K562 (cell line): Measurements from ENCODE around the gene LMAN1. TPM values are rescaled to one million over a fixed set of nuclear protein-coding genes. Genes with fewer than 3 reads are reported as not detected.

ENCODE experiments used
- ATF7 ChIP-seq: fragments of 450-650 bp; IDR thresholded peaks from 2 replicates; pipeline ENCODE4 v1.7.1; 2014; ENCODE audit warnings: mild to moderate bottlenecking, moderate library complexity
- FOS ChIP-seq: IDR thresholded peaks from 3 replicates; pipeline ENCODE4 v1.6.1; 2011; ENCODE audit not compliant: insufficient read length; ENCODE audit errors: extremely low read depth
- HDAC8 ChIP-seq: fragments of 450-650 bp; IDR thresholded peaks from 2 replicates; pipeline ENCODE4 v1.6.1; 2016; ENCODE audit warnings: mild to moderate bottlenecking, missing genetic modification characterization, moderate library complexity, missing compliant biosample characterization
- HIVEP1 ChIP-seq: fragments of 250-450 bp; sonication (Bioruptor Pico); IDR thresholded peaks from 2 replicates; pipeline ENCODE4 v1.4.0; 2020; ENCODE audit warnings: mild to moderate bottlenecking
- NCOA6 ChIP-seq: fragments of 450-650 bp; IDR thresholded peaks from 2 replicates; pipeline ENCODE4 v1.6.1; 2017; ENCODE audit warnings: mild to moderate bottlenecking
- RB1 ChIP-seq: fragments of 450-650 bp; IDR thresholded peaks from 2 replicates; pipeline ENCODE4 v1.6.1; 2017; ENCODE audit warnings: low read depth, mild to moderate bottlenecking
- RBM25 ChIP-seq: fragments of 200-400 bp; formaldehyde crosslinking; IDR thresholded peaks from 2 replicates; pipeline ENCODE4 v1.6.1; 2018; ENCODE audit warnings: low read length, low read depth, moderate library complexity; ENCODE audit not compliant: severe bottlenecking
- SMARCB1 ChIP-seq: IDR thresholded peaks from 2 replicates; pipeline ENCODE4 v1.6.1; 2011; ENCODE audit warnings: improper control_type of control experiment, low read depth; ENCODE audit not compliant: insufficient read length
- SMC3 ChIP-seq: conservative IDR thresholded peaks from 2 replicates; pipeline ENCODE4 v1.6.1; 2011; ENCODE audit warnings: low read depth, low read length, improper control_type of control experiment; ENCODE audit not compliant: insufficient read depth
- SREBF2 ChIP-seq: sonication (generic); formaldehyde crosslinking; IDR thresholded peaks from 2 replicates; pipeline ENCODE4 v1.4.0; 2020; ENCODE audit warnings: mild to moderate bottlenecking, missing genetic modification reagents
- ZNF695 ChIP-seq: fragments of 450-650 bp; formaldehyde crosslinking; IDR thresholded peaks from 2 replicates; pipeline ENCODE4 v1.4.0; 2020; ENCODE audit warnings: mild to moderate bottlenecking, moderate library complexity
- polyA plus RNA-seq, 8 experiments: library from polyadenylated mRNA; depleted of rRNA in 4 of 8; stranded (reverse) in 5 of 8; unstranded in 3 of 8; fragments of >200 nt; fragmentation: Nextera tagmentation in 2 of 8; fragmentation: Illumina TruSeq in 1 of 8; extraction: Ambion mirVana in 2 of 8; extraction: Trizol in 1 of 8; gene quantifications; 2 replicates each; pipeline versions ENCODE4 v1.2.1 to v1.2.3, GENCODE V29; 2011 to 2014; ENCODE audit warnings: inconsistent platforms in 1 of 8, missing spikeins in 1 of 8
- total RNA-seq, 7 experiments: library from RNA; depleted of rRNA in 6 of 7; stranded (reverse); fragments of >200 nt in 6 of 7; fragmentation: Illumina TruSeq in 2 of 7; extraction: Trizol in 2 of 7; gene quantifications; 2 replicates each; pipeline versions ENCODE4 v1.2.1 to v1.2.3, GENCODE V29; 2011 to 2021; ENCODE audit warnings: low replicate concordance in 1 of 7
- TF ChIP-seq, protein P1 (sequence below): fragments of 250-450 bp; sonication (Bioruptor Pico); IDR thresholded peaks from 2 replicates; pipeline ENCODE4 v1.5.1; 2021; ENCODE audit warnings: mild to moderate bottlenecking
- TF ChIP-seq, protein P2 (sequence below): sonication (generic); formaldehyde crosslinking; IDR thresholded peaks from 2 replicates; pipeline ENCODE4 v1.8.1; 2022; ENCODE audit warnings: missing genetic modification reagents
- TF ChIP-seq, protein P3 (sequence below): fragments of 450-650 bp; formaldehyde crosslinking; IDR thresholded peaks from 2 replicates; pipeline ENCODE4 v1.4.0; 2020; ENCODE audit warnings: mild to moderate bottlenecking, moderate library complexity
- TF ChIP-seq, protein P4 (sequence below): fragments of 450-650 bp; conservative IDR thresholded peaks from 2 replicates; pipeline ENCODE4 v1.6.1; 2016; ENCODE audit warnings: missing genetic modification characterization, low read depth, mild to moderate bottlenecking, control low read depth, missing compliant biosample characterization
- TF ChIP-seq, protein P5 (sequence below): fragments of 450-650 bp; formaldehyde crosslinking; IDR thresholded peaks from 2 replicates; pipeline ENCODE4 v1.4.0; 2022; ENCODE audit warnings: missing genetic modification characterization
- TF ChIP-seq, protein P6 (sequence below): fragments of 450-650 bp; IDR thresholded peaks from 2 replicates; pipeline ENCODE4 v1.6.1; 2017; ENCODE audit warnings: antibody characterized with exemption

The LMAN1 gene
- total and polyA plus RNA-seq, 9 of the 15 experiments (the other 6 are each of a cell fraction or from before 2014, with no cell fraction given) = 18.8 to 108 (median 71.2) TPM

DNA sequence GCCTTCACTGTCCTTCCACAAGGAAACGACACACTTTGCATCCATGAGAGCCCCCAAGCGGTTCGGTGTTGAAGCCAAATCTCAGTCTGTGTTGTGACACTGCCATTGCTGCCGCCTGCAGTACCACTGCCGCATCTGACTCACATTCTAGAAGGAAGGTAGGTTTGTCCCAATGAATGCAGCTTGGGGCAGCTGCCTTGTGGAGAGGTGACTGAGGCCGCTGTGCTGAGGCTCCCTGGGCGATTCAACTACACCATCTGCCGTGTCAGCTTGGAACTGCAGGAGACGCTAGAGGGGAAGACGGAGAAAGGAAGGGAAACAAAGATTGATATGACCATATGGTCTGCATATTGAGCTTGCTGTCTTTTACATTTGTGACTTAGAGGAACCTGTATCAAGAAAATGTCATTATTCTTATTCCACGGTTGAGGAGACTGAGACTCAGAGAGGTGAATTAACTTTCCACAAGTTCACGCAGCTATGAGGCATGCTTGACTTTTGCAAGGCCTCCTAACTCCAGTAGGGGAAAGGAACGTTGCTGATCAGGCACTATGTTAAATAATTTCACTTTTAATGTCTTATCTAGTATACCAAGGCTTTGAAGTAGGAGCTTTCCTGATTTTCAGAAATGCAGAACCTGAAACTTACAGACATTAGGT, 43.5 kb upstream of the LMAN1 start (continued):
- TF ChIP-seq, protein P1, sequence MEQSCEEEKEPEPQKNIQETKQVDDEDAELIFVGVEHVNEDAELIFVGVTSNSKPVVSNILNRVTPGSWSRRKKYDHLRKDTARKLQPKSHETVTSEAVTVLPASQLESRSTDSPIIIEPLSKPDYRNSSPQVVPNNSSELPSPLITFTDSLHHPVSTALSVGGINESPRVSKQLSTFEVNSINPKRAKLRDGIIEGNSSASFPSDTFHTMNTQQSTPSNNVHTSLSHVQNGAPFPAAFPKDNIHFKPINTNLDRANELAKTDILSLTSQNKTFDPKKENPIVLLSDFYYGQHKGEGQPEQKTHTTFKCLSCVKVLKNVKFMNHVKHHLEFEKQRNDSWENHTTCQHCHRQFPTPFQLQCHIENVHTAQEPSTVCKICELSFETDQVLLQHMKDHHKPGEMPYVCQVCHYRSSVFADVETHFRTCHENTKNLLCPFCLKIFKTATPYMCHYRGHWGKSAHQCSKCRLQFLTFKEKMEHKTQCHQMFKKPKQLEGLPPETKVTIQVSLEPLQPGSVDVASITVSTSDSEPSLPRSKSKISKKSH = no peak
- TF ChIP-seq SMARCB1 (no peak), SREBF2 (no peak), NCOA6 (no peak), HDAC8 (tag) (no peak), SMC3 (peak; percentile 86), FOS (no peak), RBM25 (no peak), RB1 (0 out of 2 replicates have a peak, but pooled peaks have one; percentile 24), HIVEP1 (no peak), ZNF695 (CRISPR knock-in tag) (no peak), ATF7 (0 out of 2 replicates have a peak, but pooled peaks have one; percentile 11)
- TF ChIP-seq, protein P2, sequence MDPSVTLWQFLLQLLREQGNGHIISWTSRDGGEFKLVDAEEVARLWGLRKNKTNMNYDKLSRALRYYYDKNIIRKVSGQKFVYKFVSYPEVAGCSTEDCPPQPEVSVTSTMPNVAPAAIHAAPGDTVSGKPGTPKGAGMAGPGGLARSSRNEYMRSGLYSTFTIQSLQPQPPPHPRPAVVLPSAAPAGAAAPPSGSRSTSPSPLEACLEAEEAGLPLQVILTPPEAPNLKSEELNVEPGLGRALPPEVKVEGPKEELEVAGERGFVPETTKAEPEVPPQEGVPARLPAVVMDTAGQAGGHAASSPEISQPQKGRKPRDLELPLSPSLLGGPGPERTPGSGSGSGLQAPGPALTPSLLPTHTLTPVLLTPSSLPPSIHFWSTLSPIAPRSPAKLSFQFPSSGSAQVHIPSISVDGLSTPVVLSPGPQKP (CRISPR knock-in tag) = no peak
- TF ChIP-seq, protein P3, sequence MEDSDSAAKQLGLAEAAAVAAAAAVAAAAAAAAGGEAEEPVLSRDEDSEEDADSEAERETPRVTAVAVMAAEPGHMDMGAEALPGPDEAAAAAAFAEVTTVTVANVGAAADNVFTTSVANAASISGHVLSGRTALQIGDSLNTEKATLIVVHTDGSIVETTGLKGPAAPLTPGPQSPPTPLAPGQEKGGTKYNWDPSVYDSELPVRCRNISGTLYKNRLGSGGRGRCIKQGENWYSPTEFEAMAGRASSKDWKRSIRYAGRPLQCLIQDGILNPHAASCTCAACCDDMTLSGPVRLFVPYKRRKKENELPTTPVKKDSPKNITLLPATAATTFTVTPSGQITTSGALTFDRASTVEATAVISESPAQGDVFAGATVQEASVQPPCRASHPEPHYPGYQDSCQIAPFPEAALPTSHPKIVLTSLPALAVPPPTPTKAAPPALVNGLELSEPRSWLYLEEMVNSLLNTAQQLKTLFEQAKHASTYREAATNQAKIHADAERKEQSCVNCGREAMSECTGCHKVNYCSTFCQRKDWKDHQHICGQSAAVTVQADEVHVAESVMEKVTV (CRISPR knock-in tag) = peak; percentile 90
- TF ChIP-seq, protein P4, sequence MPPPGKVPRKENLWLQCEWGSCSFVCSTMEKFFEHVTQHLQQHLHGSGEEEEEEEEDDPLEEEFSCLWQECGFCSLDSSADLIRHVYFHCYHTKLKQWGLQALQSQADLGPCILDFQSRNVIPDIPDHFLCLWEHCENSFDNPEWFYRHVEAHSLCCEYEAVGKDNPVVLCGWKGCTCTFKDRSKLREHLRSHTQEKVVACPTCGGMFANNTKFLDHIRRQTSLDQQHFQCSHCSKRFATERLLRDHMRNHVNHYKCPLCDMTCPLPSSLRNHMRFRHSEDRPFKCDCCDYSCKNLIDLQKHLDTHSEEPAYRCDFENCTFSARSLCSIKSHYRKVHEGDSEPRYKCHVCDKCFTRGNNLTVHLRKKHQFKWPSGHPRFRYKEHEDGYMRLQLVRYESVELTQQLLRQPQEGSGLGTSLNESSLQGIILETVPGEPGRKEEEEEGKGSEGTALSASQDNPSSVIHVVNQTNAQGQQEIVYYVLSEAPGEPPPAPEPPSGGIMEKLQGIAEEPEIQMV = no peak
- TF ChIP-seq, protein P5, sequence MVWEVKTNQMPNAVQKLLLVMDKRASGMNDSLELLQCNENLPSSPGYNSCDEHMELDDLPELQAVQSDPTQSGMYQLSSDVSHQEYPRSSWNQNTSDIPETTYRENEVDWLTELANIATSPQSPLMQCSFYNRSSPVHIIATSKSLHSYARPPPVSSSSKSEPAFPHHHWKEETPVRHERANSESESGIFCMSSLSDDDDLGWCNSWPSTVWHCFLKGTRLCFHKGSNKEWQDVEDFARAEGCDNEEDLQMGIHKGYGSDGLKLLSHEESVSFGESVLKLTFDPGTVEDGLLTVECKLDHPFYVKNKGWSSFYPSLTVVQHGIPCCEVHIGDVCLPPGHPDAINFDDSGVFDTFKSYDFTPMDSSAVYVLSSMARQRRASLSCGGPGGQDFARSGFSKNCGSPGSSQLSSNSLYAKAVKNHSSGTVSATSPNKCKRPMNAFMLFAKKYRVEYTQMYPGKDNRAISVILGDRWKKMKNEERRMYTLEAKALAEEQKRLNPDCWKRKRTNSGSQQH = no peak
- TF ChIP-seq, protein P6, sequence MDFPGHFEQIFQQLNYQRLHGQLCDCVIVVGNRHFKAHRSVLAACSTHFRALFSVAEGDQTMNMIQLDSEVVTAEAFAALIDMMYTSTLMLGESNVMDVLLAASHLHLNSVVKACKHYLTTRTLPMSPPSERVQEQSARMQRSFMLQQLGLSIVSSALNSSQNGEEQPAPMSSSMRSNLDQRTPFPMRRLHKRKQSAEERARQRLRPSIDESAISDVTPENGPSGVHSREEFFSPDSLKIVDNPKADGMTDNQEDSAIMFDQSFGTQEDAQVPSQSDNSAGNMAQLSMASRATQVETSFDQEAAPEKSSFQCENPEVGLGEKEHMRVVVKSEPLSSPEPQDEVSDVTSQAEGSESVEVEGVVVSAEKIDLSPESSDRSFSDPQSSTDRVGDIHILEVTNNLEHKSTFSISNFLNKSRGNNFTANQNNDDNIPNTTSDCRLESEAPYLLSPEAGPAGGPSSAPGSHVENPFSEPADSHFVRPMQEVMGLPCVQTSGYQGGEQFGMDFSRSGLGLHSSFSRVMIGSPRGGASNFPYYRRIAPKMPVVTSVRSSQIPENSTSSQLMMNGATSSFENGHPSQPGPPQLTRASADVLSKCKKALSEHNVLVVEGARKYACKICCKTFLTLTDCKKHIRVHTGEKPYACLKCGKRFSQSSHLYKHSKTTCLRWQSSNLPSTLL = no peak
